Stimulated activated CD4-positive, alpha-beta T cell treated with anti-CD3 and anti-CD28 coated beads, Interleukin-15, amount 100 ng/mL, for 24 hours (primary cell): ENCODE measurements around the gene FBRSL1.
"Not testable (repeated sequence)": the region's sequence is repeated elsewhere in the genome, so short reads cannot be mapped to it uniquely, and the experiment has no call there.

ENCODE experiments used
- DNase-seq: peaks from one replicate; pipeline ENCODE4 v3.0.0-alpha.2; 2020

FBRSL1 gene

GRCh38 chr12:132529156-132529839 is 39.3 kb downstream of the FBRSL1 start:
- DNase-seq: no peak

DNA sequence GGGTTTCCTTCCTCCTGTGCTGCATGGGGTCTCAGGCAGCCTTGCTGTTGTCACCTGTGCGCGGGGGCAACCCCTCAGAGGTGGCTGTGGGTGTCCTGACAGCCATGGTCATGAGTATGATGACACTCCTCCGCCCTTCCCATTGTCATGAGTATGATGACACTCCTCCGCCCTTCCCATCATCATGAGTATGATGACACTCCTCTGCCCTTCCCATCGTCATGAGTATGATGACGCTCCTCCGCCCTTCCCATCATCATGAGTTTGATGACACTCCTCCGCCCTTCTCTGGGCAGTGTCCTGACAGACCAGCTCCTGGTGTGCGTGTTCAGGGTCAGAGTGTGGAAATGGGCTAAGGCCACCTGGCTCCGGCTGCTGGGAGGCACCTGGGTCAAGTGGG is 40.0 kb downstream of the FBRSL1 start:
- DNase-seq: no peak

GRCh38 chr12:132530447-132530846 is 40.5 kb downstream of the FBRSL1 start:
- DNase-seq: no peak

- DNase-seq: no peak
These were observed 40.9 kb downstream of the FBRSL1 start for GRCh38 chr12:132530851-132531250.

DNA sequence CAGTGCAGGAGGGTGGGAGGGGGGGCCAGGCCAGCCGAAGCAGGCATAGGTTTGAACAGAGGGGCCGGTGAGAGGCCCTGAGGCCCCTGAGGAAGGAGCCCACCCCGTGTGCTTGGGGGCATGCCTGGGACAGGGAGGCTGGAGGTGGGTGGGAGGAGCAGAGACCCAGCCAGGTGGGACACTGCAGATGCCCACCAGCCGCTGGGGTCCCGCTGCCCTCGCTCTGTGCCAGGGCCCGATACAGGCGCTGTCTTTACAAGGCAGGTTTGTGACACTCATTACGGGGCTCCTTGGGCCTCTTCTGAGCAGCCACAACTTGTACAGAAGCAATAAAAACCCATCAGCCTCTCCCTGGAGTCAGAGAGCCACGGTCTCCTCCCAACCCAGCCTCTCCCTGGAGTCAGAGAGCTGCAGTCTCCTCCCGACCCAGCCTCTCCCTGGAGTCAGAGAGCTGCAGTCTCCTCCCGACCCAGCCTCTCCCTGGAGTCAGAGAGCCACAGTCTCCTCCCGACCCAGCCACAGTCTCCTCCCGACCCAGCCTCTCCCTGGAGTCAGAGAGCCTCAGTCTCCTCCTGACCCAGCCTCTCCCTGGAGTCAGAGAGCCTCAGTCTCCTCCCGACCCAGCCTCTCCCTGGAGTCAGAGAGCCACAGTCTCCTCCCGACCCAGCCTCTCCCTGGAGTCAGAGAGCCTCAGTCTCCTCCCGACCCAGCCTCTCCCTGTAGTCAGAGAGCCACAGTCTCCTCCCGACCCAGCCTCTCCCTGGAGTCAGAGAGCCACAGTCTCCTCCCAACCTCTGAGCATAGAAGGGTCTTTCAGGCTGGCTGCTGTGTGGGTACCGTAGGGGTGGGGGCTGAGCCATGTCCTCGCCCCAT is 43.0 kb downstream of the FBRSL1 start:
- not testable (repeated sequence) for DNase-seq

DNA sequence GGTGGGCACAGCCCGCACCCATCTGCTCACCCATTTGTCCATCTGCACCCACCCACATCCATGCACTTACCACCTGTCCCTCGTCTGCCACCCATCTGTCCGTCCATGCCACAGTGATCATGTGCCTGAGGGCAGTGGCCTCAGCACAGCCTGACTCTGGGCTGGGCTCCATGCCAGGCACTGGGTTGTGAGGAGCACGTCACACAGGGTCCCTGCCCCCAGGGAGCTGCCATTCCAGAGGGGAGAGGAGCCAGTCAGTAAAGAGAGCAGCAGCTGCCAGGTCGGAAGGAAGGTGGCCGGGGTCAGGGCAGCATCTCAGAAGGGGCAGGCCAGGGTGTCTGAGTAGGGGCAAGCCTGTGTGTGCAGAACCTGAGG is 43.6 kb downstream of the FBRSL1 start:
- no peak for DNase-seq

DNA sequence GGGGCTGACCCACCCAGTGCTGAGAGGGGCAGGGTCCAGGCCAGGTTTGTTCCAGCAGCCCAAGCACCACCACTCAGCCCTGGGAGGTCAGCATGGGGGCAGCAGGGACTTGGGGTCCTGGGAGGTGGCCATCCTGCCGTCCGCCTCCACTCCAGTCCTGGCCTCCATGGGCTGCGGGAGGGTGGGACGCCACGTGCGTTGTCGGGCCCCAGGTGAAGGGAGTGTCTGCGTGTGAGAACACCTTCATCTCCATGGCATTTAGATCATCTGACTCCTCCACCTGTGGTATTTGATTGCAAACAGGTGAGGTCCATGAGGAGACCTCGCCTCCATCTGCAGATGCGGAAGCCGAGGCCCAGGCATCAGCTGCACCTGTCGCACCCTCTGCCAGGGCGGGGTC is 44.1 kb downstream of the FBRSL1 start:
- no peak for DNase-seq

DNA sequence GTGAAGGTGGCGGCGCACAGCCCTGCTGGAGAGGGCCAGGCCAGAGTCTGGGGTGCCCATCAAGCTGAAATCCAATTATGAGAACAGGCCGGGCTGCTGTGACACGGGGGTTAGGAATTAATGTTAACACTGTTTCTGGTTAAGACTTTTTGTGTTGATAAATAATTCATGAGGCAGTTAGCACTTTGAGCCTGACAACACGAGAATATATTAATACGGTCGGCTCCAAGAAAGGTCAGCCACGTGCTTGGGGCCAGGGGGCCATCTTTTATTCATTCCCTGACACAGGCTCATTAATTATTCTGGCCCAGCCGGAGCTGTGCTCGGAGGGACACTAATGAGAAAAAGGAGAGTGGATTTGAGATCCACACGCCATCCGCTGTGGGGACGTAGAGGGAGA is 45.1 kb downstream of the FBRSL1 start:
- no peak for DNase-seq

GRCh38 chr12:132536102-132536876 is 46.3 kb downstream of the FBRSL1 start:
- no peak for DNase-seq

DNA sequence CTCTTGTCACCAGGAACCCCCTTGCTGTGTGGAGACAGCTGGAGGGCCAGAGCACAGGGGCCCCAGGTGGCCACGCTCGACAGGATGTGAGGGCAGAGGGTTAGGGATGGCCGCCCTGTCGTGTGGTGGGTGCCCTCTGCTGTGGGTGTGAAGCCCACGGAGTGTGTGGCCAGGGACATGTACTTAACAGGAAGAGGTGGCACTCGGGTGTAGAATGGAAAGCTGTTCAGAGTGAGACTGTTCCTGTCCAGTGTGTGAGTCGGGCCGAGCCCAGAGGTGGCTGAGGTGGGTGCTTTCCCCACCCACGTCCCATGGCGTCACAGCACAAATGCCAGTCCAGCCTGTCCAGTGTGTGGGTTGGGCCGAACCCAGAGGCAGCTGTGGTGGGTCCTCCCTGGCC is 47.1 kb downstream of the FBRSL1 start:
- DNase-seq: no peak

GRCh38 chr12:132537836-132538662 is 48.1 kb downstream of the FBRSL1 start:
- no peak for DNase-seq

- no peak for DNase-seq
These were observed 48.7 kb downstream of the FBRSL1 start for GRCh38 chr12:132538663-132538990.

DNA sequence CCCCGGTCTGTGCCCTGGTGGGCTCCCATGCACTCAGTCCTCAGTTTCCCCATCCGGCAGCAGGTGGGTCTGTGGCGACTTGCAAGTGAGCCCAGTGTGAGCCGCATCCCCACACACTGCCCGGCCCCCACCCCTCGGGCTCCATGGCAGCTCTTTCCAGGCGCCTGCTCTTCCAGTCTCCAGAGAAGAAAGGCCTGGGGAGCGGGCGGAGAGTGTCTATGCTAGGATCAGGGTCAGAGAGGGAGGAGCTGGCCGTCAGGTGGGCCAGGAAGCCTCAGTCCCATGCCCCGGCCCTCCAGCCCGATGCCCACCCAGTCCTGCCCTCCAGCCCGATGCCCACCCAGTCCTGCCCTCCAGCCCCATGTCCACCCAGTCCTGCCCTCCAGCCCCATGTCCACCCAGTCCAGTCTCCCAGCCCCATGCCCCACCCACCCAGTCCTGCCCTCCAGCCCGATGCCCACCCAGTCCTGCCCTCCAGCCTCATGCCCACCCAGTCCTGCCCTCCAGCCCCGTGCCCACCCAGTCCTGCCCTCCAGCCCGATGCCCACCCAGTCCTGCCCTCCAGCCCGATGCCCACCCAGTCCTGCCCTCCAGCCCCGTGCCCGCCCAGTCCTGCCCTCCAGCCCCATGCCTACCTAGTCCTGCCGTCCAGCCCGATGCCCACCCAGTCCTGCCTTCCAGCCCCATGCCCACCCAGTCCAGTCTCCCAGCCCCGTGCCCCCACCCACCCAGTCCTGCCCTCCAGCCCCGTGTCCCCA is 49.2 kb downstream of the FBRSL1 start:
- DNase-seq: no peak

GRCh38 chr12:132540436-132540835 is 50.5 kb downstream of the FBRSL1 start:
- no peak for DNase-seq

DNA sequence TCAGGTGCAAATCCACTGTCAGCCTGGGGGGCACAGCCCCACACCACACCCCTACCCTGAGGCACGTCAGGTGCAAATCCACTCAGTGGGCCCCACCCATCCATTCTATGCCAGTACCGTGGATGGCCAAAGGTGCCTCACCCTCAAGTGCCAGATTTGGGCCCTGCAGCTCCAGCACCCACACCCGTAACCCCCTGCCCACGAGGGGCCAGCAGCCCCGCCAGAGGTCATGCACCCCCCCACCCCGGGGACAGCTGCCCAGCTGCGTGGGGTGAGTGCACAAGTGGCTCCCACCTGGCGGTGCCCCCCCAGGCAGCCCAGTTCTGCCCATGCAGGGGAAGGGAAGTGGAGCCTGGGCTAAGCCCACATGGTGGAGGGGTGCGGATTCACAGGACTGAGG is 51.2 kb downstream of the FBRSL1 start:
- no peak for DNase-seq

- DNase-seq: no peak
These were observed 52.0 kb downstream of the FBRSL1 start for GRCh38 chr12:132541996-132542395.

DNA sequence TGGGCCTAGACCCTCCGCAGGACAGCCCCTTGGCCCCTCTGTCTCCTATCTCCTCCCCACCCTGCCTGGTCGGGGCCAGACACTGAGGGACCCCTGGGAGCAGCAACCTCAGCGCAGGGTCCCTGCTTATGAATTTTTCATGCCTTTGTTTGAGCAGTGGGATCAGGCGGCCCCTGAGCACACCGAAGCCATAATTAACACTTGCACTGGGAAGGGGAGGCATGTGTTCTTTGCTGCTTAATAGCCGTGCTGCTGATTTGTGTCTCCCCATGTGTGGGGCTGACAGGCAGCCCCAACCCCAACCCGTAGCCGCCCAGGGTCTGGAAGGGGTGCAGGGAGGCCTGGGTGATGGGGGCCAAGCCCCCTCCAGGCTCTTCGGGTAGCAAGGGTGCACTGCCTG is 52.7 kb downstream of the FBRSL1 start:
- no peak for DNase-seq

DNA sequence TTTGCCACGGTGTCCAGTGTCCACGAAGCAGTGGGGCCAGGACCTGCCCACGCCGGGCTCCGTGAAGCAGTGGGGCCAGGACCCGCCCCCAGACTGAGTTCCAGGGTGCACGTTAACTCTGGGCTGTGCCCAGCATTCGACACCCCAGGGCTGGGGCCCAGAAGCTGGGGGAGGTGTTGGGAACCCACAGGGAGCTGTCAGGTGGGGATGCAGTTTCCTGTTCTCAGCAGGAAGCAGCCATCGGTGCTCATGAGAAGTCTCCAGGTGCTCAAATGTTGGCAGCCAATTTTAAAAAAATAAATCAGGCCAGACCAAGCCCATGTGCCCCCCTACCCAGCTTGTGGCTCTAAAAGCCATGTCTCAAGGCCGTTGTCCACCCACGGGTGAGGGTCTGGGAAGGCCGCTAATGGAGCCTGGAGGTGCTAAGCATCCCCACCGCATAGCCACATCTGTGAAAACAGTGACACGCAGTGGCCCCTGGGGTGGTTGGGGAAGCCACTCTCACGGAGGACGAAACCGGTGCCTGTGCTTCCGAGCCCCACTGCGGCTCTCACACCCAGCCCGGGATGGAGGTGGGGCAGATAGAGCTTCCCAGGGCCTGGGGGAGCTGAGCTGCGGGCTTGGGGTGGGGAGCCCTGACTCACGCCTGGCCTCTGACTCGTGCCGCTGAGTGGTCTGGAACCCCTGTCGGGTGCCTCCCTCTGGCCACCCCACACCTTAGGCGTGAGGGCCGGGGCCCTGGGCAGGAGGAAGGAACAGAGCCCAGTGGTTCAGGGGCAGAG is 53.5 kb downstream of the FBRSL1 start:
- no peak for DNase-seq

DNA sequence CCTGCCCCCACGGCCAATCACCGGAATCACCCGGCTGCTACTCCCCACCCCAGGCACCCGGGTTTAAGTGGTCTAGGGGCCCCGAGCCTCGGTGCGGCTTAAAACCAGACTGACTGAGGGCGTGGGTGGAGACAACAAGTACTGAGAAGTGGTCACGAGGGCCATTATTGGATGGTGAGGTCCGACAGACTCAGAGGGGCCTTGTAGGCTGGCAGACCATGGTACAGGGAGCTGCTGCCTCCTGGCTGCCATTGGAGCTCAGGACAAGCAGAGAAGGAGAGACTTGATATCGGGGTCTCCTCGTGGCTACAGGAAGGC is 54.1 kb downstream of the FBRSL1 start:
- DNase-seq: no peak

- DNase-seq: no peak
These were observed 54.5 kb downstream of the FBRSL1 start for GRCh38 chr12:132544498-132544897.

DNA sequence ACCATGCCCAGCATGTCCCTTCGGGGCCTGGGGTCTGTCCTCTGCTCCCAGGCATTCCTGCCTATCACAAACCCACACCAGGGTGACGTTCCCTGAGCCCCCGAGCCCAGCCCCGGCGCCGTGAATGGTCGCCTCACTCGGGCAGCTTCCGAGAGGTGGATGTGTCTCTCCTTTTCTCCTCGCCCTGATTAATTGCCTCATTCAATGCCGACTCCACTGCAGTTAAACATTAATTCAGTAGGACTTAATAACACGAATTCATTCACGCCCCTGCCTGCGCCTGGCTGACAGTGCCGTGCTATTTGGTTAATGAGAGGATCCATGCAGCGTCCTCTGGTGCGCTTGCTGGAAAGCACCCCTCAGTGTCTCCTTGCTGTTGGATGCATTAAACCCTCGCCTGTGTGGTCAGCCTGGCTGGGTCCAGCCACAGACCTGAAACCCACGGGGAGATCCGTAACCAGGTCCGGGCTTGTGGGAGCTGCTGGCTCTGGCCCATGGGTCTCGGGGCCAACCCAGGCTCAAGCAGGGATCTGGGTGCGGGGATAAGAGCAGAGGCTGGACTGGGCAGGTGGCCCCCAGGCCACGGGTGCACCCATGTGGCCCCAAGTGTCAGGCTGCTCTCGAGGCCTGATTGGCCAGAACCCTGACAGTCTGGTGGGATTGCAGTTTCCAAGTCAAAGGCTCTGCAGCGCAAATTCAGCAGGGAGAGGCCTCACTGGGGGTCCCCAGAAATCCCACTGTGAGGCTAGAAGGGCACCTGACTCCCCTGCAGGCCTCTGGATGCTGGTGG is 55.4 kb downstream of the FBRSL1 start:
- no peak for DNase-seq
